ENCODE results near the gene ATP9A.
"Not testable (repeated sequence)": the region's sequence is repeated elsewhere in the genome, so short reads cannot be mapped to it uniquely, and the experiment has no call there.

- TF ChIP-seq POLR2A, CTCF (IDR thresholded peaks at IDR 0.05): not testable (repeated sequence)
These were observed 29.9 kb downstream of the ATP9A start for GRCh38 chr20:51738261-51738660.
